ENCODE data around the gene KIF23. TPM values are rescaled to one million over a fixed set of nuclear protein-coding genes. Genes with fewer than 3 reads are reported as not detected.

KIF23 gene
- total and polyA plus RNA-seq, 2 of the 4 experiments (the other 2 are of a cell fraction) = 37.7 to 56.1 TPM

- intact Hi-C loops (cut with micrococcal nuclease) = loop anchor here (2.0 to 10.0 kb wide), 2 partner anchors 38 to 288 kb away; partner anchors contain the start of genes GLCE and KIF23
- H2BK120ac ChIP-seq (ENCODE audit: low read depth, low read length) = peak within 1 kb of the TSS; percentile 58
- peak within 1 kb of the TSS; percentile 80 for H3K9ac ChIP-seq (ENCODE audit: low read depth, low read length)
- peak within 1 kb of the TSS; percentile 95 to 97 for H4K8ac ChIP-seq (ENCODE audit: low read depth in 2 of 2, low read length in 2 of 2)
- peak within 1 kb of the TSS; percentile 87 for H3K56ac ChIP-seq (ENCODE audit: extremely low read depth, insufficient read depth, low read length)
- peak within 1 kb of the TSS; percentile 97 for H3K14ac ChIP-seq (replicated peaks; ENCODE audit: low read depth, low read length)
- POLR2A ChIA-PET (ENCODE audit: unreplicated experiment) = interaction anchor here (0.6 to 3.4 kb wide), 5 partner anchors 10 to 1327 kb away, joined by 3 to 17 read pairs (median 5); partner anchors contain the start of gene KIF23
- H3K23ac ChIP-seq (ENCODE audit: low read depth, low read length) = peak within 1 kb of the TSS; percentile 94
- peak within 1 kb of the TSS; percentile 87 for H4K91ac ChIP-seq (ENCODE audit: insufficient read depth, low read depth, low read length)
- peak; percentile 94 for DNase-seq
- in situ Hi-C loops (cut with MboI; ENCODE audit: low sequenced_read_pairs) = no loop called here
- peak within 1 kb of the TSS; percentile 82 for H3K4ac ChIP-seq (ENCODE audit: low read depth, low read length)
- peak within 1 kb of the TSS; percentile 20; the same call in 1 of the 2 replicates for H2BK20ac ChIP-seq (ENCODE audit: low read depth, low read length)
- H3K4me1 ChIP-seq (ENCODE audit: control insufficient read depth, insufficient read depth, low read length) = peaks cover 13% of the 10 kb centered on the region
- H3K27me3 ChIP-seq (ENCODE audit: control insufficient read depth, insufficient read depth, low read length) = no peaks in the 10 kb centered on the region
- H2AK9ac ChIP-seq (replicated peaks; ENCODE audit: low read depth, low read length, poor library complexity) = peak within 1 kb of the TSS; percentile 84
- H2AFZ ChIP-seq (replicated peaks; ENCODE audit: low read length, poor library complexity) = peak within 1 kb of the TSS; percentile 96
- ATAC-seq (ENCODE audit: low read depth) = peak; percentile 93
- peaks cover 20% of the 10 kb centered on the region for H3K9me1 ChIP-seq (ENCODE audit: insufficient read depth, low read length)
- H3K9me3 ChIP-seq (ENCODE audit: control insufficient read depth, insufficient read depth, low read length) = no peaks in the 10 kb centered on the region
- peaks cover 53% of the 10 kb centered on the region for H4K20me1 ChIP-seq (ENCODE audit: insufficient read depth, low read length)
- H3K36me3 ChIP-seq (ENCODE audit: control insufficient read depth, insufficient read depth, low read length) = peaks cover 24% of the 10 kb centered on the region
- WGBS, 2 experiments (ENCODE audit: extremely low coverage in 2 of 2, insufficient read length in 1 of 2) = 0% methylated on average over 48 of the region's 77 CpGs; no CpG with 5 or more reads in 1 of the 2 experiments
- no TSS peak for BruUV-seq (replicated peaks)
- dilution Hi-C loops (cut with HindIII; ENCODE audit: low sequenced_read_pairs, unreplicated experiment) = no loop called here
- peak within 1 kb of the TSS; percentile 80 for H3K27ac ChIP-seq (ENCODE audit: insufficient read depth, low read length)
- peak within 1 kb of the TSS; percentile 90 for H2AK5ac ChIP-seq (ENCODE audit: low read depth, low read length)
- peaks cover 5 to 55% of the 10 kb centered on the region in 2 experiments; a peak in 2 of 4 replicates for H3K79me1 ChIP-seq (ENCODE audit: low read depth in 1 of 2, low read length in 2 of 2)
- peak within 1 kb of the TSS; percentile 13 for H3K18ac ChIP-seq (ENCODE audit: low read depth, low read length)
- H4K5ac ChIP-seq (ENCODE audit: low read depth, low read length) = peak within 1 kb of the TSS; percentile 80
- H2BK15ac ChIP-seq (ENCODE audit: low read depth, low read length) = peak within 1 kb of the TSS; percentile 12; the same call in 1 of the 3 replicates
- CTCF ChIA-PET = interaction anchor here (0.6 to 1.6 kb wide), 2 partner anchors 10 to 730 kb away, joined by 6 to 7 read pairs; no protein-coding TSS in a partner anchor
- peak within 1 kb of the TSS; percentile 70 for H3K4me3 ChIP-seq (ENCODE audit: insufficient read depth, low read depth, low read length)
- H3K4me2 ChIP-seq (ENCODE audit: low read depth, low read length) = peak within 1 kb of the TSS; percentile 99
- peak within 1 kb of the TSS; percentile 64 for H2BK5ac ChIP-seq (ENCODE audit: low read depth, low read length, poor library complexity, severe bottlenecking)
- TF ChIP-seq CTCF (conservative IDR thresholded peaks at IDR 0.05; ENCODE audit: low read depth, low read length) (no peak), FOS (IDR thresholded peaks at IDR 0.05; ENCODE audit: low read depth, low read length) (no peak), BHLHE40 (IDR thresholded peaks at IDR 0.05; ENCODE audit: low read depth, low read length) (no peak), ELK1 (IDR thresholded peaks at IDR 0.05; ENCODE audit: borderline replicate concordance, low read depth, low read length) (no peak), RFX5 (IDR thresholded peaks at IDR 0.05; ENCODE audit: low read depth, low read length) (no peak), CEBPB (IDR thresholded peaks at IDR 0.05; ENCODE audit: low read depth, low read length) (0 out of 2 replicates have a peak, but pooled peaks have one; percentile 2), USF2 (IDR thresholded peaks at IDR 0.05; ENCODE audit: low read depth, low read length) (peak; percentile 68; the same call in 1 of the 2 replicates), RCOR1 (IDR thresholded peaks at IDR 0.05; ENCODE audit: insufficient replicate concordance, low read length) (no peak), RAD21 (IDR thresholded peaks at IDR 0.05; ENCODE audit: low read length) (no peak), MAFK (IDR thresholded peaks at IDR 0.05; ENCODE audit: low read depth, low read length) (no peak), MAZ (IDR thresholded peaks at IDR 0.05; ENCODE audit: borderline replicate concordance, low read depth, low read length) (peak; percentile 20; the same call in 1 of the 2 replicates), CHD1 (IDR thresholded peaks at IDR 0.05; ENCODE audit: low read depth, low read length) (peak; percentile 95), NFE2L2 (IDR thresholded peaks at IDR 0.05; ENCODE audit: low read depth, low read length) (no peak)
Observed at GRCh38 chr15:69452692-69453521, 38.8 kb downstream of the KIF23 start, which contains the start of gene RPLP1. Gene RPLP1, plus strand, starts transcription at chr15:69452818. Its CDS starts 131 bp downstream, at chr15:69452949.

All from IMR-90 (cell line).